ENCODE data around the gene RETSAT. TPM values are rescaled to one million over a fixed set of nuclear protein-coding genes. Genes with fewer than 3 reads are reported as not detected.

Gene RETSAT
- total and polyA plus RNA-seq, 2 of the 4 experiments (the other 2 are of a cell fraction), result 25.6 to 32.3 TPM

DNA sequence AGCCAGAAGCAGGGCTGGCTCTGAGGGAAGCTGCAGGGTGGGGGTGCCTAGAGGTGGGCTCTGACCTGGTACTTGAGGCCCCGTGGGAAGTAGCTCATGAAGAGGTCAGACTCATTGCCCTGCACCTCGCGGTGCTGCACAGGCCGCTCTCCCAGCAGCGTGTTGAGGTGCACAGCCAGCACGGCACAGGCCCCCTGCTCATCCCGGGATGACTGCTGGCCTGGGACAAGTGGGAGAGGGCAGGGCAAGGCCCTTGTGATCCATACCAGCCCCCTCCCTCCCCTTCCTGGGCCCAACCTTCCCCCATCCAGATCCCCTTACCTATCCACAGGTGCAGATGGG lies 47.1 kb upstream of the RETSAT start:
- Histone ChIP-seq H3K36me3 (ENCODE audit: control insufficient read depth, insufficient read depth, low read length) (peaks cover 14% of the 10 kb centered on the region), H3K27ac (ENCODE audit: insufficient read depth, low read length) (no peak overlapping the region), H2BK5ac (ENCODE audit: low read depth, low read length, poor library complexity, severe bottlenecking) (no peak overlapping the region), H2AK5ac (ENCODE audit: low read depth, low read length) (no peak overlapping the region), H3K4me3 (ENCODE audit: insufficient read depth, low read depth, low read length) (no peak overlapping the region), H3K14ac (replicated peaks; ENCODE audit: low read depth, low read length) (no peak overlapping the region), H3K23ac (ENCODE audit: low read depth, low read length) (no peak overlapping the region), H3K4me1 (ENCODE audit: control insufficient read depth, insufficient read depth, low read length) (peaks cover 5% of the 10 kb centered on the region; the same call in 1 of the 2 replicates), H3K79me1 (ENCODE audit: low read depth in 1 of 2, low read length in 2 of 2) (peaks cover 5 to 13% of the 10 kb centered on the region in 2 experiments; a peak in 3 of 4 replicates), H4K20me1 (ENCODE audit: insufficient read depth, low read length) (no peaks in the 10 kb centered on the region; the same call in 1 of the 2 replicates), H2BK20ac (ENCODE audit: low read depth, low read length) (no peak overlapping the region), H3K9ac (ENCODE audit: low read depth, low read length) (no peak overlapping the region), H3K56ac (ENCODE audit: extremely low read depth, insufficient read depth, low read length) (no peak overlapping the region), H3K9me1 (ENCODE audit: insufficient read depth, low read length) (no peaks in the 10 kb centered on the region), H3K9me3 (ENCODE audit: control insufficient read depth, insufficient read depth, low read length) (no peaks in the 10 kb centered on the region), H3K4me2 (ENCODE audit: low read depth, low read length) (no peak overlapping the region), H3K4ac (ENCODE audit: low read depth, low read length) (no peak overlapping the region), H4K5ac (ENCODE audit: low read depth, low read length) (no peak overlapping the region), H3K27me3 (ENCODE audit: control insufficient read depth, insufficient read depth, low read length) (no peaks in the 10 kb centered on the region), H4K91ac (ENCODE audit: insufficient read depth, low read depth, low read length) (no peak overlapping the region), H2AK9ac (replicated peaks; ENCODE audit: low read depth, low read length, poor library complexity) (no peak overlapping the region), H2AFZ (replicated peaks; ENCODE audit: low read length, poor library complexity) (no peak overlapping the region), H4K8ac (ENCODE audit: low read depth in 2 of 2, low read length in 2 of 2) (no peak overlapping the region), H2BK120ac (ENCODE audit: low read depth, low read length) (no peak overlapping the region), H2BK15ac (ENCODE audit: low read depth, low read length) (no peak overlapping the region), H3K18ac (ENCODE audit: low read depth, low read length) (no peak overlapping the region)
- intact Hi-C loops (cut with micrococcal nuclease), result no loop called here
- TF ChIP-seq CEBPB (IDR thresholded peaks at IDR 0.05; ENCODE audit: low read depth, low read length) (no peak), RAD21 (IDR thresholded peaks at IDR 0.05; ENCODE audit: low read length) (no peak), CHD1 (IDR thresholded peaks at IDR 0.05; ENCODE audit: low read depth, low read length) (no peak), MAFK (IDR thresholded peaks at IDR 0.05; ENCODE audit: low read depth, low read length) (no peak), MXI1 (IDR thresholded peaks at IDR 0.05; ENCODE audit: borderline replicate concordance, low read depth, low read length) (no peak), NFE2L2 (IDR thresholded peaks at IDR 0.05; ENCODE audit: low read depth, low read length) (no peak), MAZ (IDR thresholded peaks at IDR 0.05; ENCODE audit: borderline replicate concordance, low read depth, low read length) (no peak), BHLHE40 (IDR thresholded peaks at IDR 0.05; ENCODE audit: low read depth, low read length) (no peak), SMC3 (IDR thresholded peaks at IDR 0.05; ENCODE audit: low read depth, low read length) (no peak)
- TF ChIP-seq, protein P1, sequence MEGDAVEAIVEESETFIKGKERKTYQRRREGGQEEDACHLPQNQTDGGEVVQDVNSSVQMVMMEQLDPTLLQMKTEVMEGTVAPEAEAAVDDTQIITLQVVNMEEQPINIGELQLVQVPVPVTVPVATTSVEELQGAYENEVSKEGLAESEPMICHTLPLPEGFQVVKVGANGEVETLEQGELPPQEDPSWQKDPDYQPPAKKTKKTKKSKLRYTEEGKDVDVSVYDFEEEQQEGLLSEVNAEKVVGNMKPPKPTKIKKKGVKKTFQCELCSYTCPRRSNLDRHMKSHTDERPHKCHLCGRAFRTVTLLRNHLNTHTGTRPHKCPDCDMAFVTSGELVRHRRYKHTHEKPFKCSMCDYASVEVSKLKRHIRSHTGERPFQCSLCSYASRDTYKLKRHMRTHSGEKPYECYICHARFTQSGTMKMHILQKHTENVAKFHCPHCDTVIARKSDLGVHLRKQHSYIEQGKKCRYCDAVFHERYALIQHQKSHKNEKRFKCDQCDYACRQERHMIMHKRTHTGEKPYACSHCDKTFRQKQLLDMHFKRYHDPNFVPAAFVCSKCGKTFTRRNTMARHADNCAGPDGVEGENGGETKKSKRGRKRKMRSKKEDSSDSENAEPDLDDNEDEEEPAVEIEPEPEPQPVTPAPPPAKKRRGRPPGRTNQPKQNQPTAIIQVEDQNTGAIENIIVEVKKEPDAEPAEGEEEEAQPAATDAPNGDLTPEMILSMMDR (conservative IDR thresholded peaks at IDR 0.05; ENCODE audit: low read depth, low read length), result no peak
- ATAC-seq (ENCODE audit: low read depth) (no peak), DNase-seq (no peak)
- POLR2A ChIA-PET (ENCODE audit: unreplicated experiment), result no interaction called here
- CTCF ChIA-PET, result no interaction called here
- in situ Hi-C loops (cut with MboI; ENCODE audit: low sequenced_read_pairs), result no loop called here
- BruUV-seq (replicated peaks), result no TSS peak
- WGBS, 2 experiments (ENCODE audit: extremely low coverage in 2 of 2, insufficient read length in 1 of 2), result no CpG with 5 or more reads among the region's 7 CpGs
- dilution Hi-C loops (cut with HindIII; ENCODE audit: low sequenced_read_pairs, unreplicated experiment), result no loop called here

All from IMR-90 (cell line).